GM18909 (cell line): Measurements from ENCODE around the gene C1QL4.
"Not testable (repeated sequence)": the region's sequence is repeated elsewhere in the genome, so short reads cannot be mapped to it uniquely, and the experiment has no call there.

Source experiments
- ATAC-seq: cut with Tn5 transposase; IDR thresholded peaks from one replicate; pipeline ENCODE4 v1.9.1; 2021; ENCODE audit warnings: mild to moderate bottlenecking; ENCODE audit not compliant: unreplicated experiment, poor library complexity

The C1QL4 gene

GRCh38 chr12:49283541-49284429, 53.2 kb downstream of the C1QL4 start:
- no peak for ATAC-seq

DNA sequence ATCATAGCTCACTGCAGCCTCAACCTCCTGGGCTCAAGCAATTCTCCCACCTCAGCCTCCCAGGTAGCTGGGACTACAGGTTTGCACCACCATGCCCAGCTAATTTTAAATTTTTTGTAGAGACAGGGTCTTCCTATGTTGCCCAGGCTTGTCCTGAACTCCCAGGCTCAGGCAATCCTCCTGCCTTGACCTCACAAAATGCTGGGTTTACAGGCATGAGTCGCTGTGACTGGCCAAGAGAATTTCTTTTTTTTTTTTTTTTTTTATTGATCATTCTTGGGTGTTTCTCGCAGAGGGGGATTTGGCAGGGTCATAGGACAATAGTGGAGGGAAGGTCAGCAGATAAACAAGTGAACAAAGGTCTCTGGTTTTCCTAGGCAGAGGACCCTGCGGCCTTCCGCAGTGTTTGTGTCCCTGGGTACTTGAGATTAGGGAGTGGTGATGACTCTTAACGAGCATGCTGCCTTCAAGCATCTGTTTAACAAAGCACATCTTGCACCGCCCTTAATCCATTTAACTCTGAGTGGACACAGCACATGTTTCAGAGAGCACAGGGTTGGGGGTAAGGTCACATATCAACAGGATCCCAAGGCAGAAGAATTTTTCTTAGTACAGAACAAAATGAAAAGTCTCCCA, 54.1 kb downstream of the C1QL4 start:
- not testable (repeated sequence) for ATAC-seq
